K562 (cell line): ENCODE measurements around the gene THEM5. TPM values are rescaled to one million over a fixed set of nuclear protein-coding genes. Genes with fewer than 3 reads are reported as not detected.

Source experiments
- ATAC-seq: fragments of 200-7000 bp; cut with Tn5 transposase; 3 replicates; pipeline ENCODE4 v1.9.1; 2020; ENCODE audit warnings: moderate library complexity
- BruUV-seq: library from RNA; stranded (reverse); fragments of 400-500 nt; replicated peaks from 2 replicates; lab custom pipeline; 2021; lab: Mats Ljungman, UMichigan
- CTCF ChIA-PET: fragments of 300-600 bp; formaldehyde crosslinking; extraction: SDS; loops from one replicate; lab custom pipeline; 2021; ENCODE audit warnings: low intra/inter-chr PET ratio; lab: Yijun Ruan, JAX
- POLR2A ChIA-PET: fragments of 300-600, 350-650 bp; sonication (Branson Sonifier 250); formaldehyde crosslinking; extraction: SDS; loops from one replicate; lab custom pipeline; 2021; ENCODE audit warnings: antibody characterized with exemption, inconsistent platforms; lab: Yijun Ruan, JAX
- DNase-seq, 4 experiments: peaks; one replicate each; pipeline versions ENCODE4 v3.0.0 to v3.0.0-alpha.2; 2011 to 2018; ENCODE audit warnings: low spot score in 3 of 4, mixed read lengths in 3 of 4; ENCODE audit errors: extremely low read depth in 1 of 4
- FAIRE-seq: peaks from 2 replicates; lab custom pipeline; 2011; peaks lifted over from hg19 to GRCh38; lab: Jason Lieb, UNC
- H2AFZ ChIP-seq: 2 replicates; pipeline ENCODE4 v1.6.0; 2011; ENCODE audit warnings: low read depth, low read length, control low read depth, inconsistent platforms
- H3K27ac ChIP-seq: fragments of 200-600 bp; 3 replicates; pipeline ENCODE4 v1.8.0; 2011; ENCODE audit warnings: low read depth, mild to moderate bottlenecking, control low read depth, inconsistent platforms, low read length, moderate library complexity, mixed read lengths; ENCODE audit errors: extremely low read depth
- H3K27me3 ChIP-seq, 2 experiments: fragments of 300-600 bp in 1 of 2; 2 replicates in 1 of 2; 3 replicates in 1 of 2; pipeline versions ENCODE4 v1.6.0 to v1.8.0; 2011; ENCODE audit warnings: inconsistent platforms in 2 of 2, low read length in 2 of 2, mild to moderate bottlenecking in 1 of 2, mixed read lengths in 1 of 2, moderate library complexity in 1 of 2; ENCODE audit not compliant: control insufficient read depth in 2 of 2, insufficient read depth in 2 of 2
- H3K36me3 ChIP-seq: fragments of 300-600 bp; 3 replicates; pipeline ENCODE4 v1.8.0; 2011; ENCODE audit warnings: mild to moderate bottlenecking, low read length, inconsistent platforms; ENCODE audit not compliant: control insufficient read depth, insufficient read depth
- H3K4me1 ChIP-seq, 2 experiments: fragments of 200-600 bp in 1 of 2; replicated peaks in 1 of 2; 2 replicates in 1 of 2; 3 replicates in 1 of 2; pipeline versions ENCODE4 v1.5.1 to v1.8.0; 2011; ENCODE audit warnings: inconsistent platforms in 2 of 2, low read length in 2 of 2, mild to moderate bottlenecking in 1 of 2, mixed read lengths in 1 of 2, moderate library complexity in 1 of 2; ENCODE audit not compliant: control insufficient read depth in 2 of 2, insufficient read depth in 2 of 2
- H3K4me2 ChIP-seq: 2 replicates; pipeline ENCODE4 v1.6.1; 2011; ENCODE audit warnings: low read length, control low read depth, inconsistent platforms, mixed read lengths; ENCODE audit not compliant: insufficient read depth
- H3K4me3 ChIP-seq: fragments of 200-600 bp; sonication (generic), shearing (Covaris generic); 2 replicates; pipeline ENCODE4 v1.5.1; 2016; ENCODE audit warnings: control low read depth, inconsistent platforms
- H3K79me2 ChIP-seq: fragments of 200-600 bp; 3 replicates; pipeline ENCODE4 v1.8.0; 2011; ENCODE audit warnings: low read length, inconsistent platforms; ENCODE audit not compliant: control insufficient read depth, insufficient read depth
- H3K9ac ChIP-seq, 2 experiments: 2 replicates each; pipeline versions ENCODE4 v1.6.0 to v1.6.1; 2011; ENCODE audit warnings: low read depth in 2 of 2, low read length in 2 of 2, control low read depth in 1 of 2, inconsistent platforms in 1 of 2, mild to moderate bottlenecking in 1 of 2, mixed read lengths in 1 of 2; ENCODE audit not compliant: insufficient read depth in 1 of 2
- H3K9me1 ChIP-seq: one replicate; pipeline ENCODE4 v1.6.0; 2011; ENCODE audit warnings: inconsistent platforms, mild to moderate bottlenecking, low read length, moderate library complexity; ENCODE audit not compliant: control insufficient read depth, insufficient read depth
- H3K9me3 ChIP-seq: replicated peaks from 2 replicates; pipeline ENCODE4 v1.5.1; 2011; ENCODE audit warnings: low read depth, low read length, inconsistent platforms; ENCODE audit not compliant: control insufficient read depth, insufficient read depth
- H4K20me1 ChIP-seq: replicated peaks from 2 replicates; pipeline ENCODE4 v1.6.1; 2011; ENCODE audit warnings: low read length, inconsistent platforms, mixed read lengths; ENCODE audit not compliant: control insufficient read depth, insufficient read depth
- SREBF1 ChIP-seq: fragments of 150-350 bp; IDR thresholded peaks from 2 replicates; pipeline ENCODE4 v1.6.1; 2014; ENCODE audit warnings: antibody characterized with exemption, low read depth, low read length, borderline replicate concordance
- TBP ChIP-seq: optimal IDR thresholded peaks from 2 replicates; pipeline ENCODE3; 2011; ENCODE audit warnings: low read depth, low read length, improper control_type of control experiment
- WGBS: fragments of 100-300 bp; shearing (Covaris generic); methylation state at CpG from one replicate; pipeline ENCODE4 v1.1.6; 2016; ENCODE audit warnings: low coverage, mixed read lengths; ENCODE audit not compliant: insufficient coverage; ENCODE audit errors: missing lambda C conversion rate; 5-methylcytosine and 5-hydroxymethylcytosine counted together
- in situ Hi-C: fragments of 300-500 bp; cut with MboI; formaldehyde crosslinking; loops from 4 replicates; pipeline ENCODE4 v1.15.0; 2018; ENCODE audit warnings: inconsistent platforms, mixed read lengths
- intact Hi-C: fragments of 100-400 bp; cut with micrococcal nuclease; formaldehyde crosslinking; loops from 2 replicates; pipeline ENCODE4 v1.14.2; 2022
- polyA plus RNA-seq, 8 experiments: library from polyadenylated mRNA; depleted of rRNA in 4 of 8; stranded (reverse) in 5 of 8; unstranded in 3 of 8; fragments of >200 nt; fragmentation: Nextera tagmentation in 2 of 8; fragmentation: Illumina TruSeq in 1 of 8; extraction: Ambion mirVana in 2 of 8; extraction: Trizol in 1 of 8; gene quantifications; 2 replicates each; pipeline versions ENCODE4 v1.2.1 to v1.2.3, GENCODE V29; 2011 to 2014; ENCODE audit warnings: inconsistent platforms in 1 of 8, missing spikeins in 1 of 8
- total RNA-seq, 7 experiments: library from RNA; depleted of rRNA in 6 of 7; stranded (reverse); fragments of >200 nt in 6 of 7; fragmentation: Illumina TruSeq in 2 of 7; extraction: Trizol in 2 of 7; gene quantifications; 2 replicates each; pipeline versions ENCODE4 v1.2.1 to v1.2.3, GENCODE V29; 2011 to 2021; ENCODE audit warnings: low replicate concordance in 1 of 7
- TF ChIP-seq, protein P1 (sequence below): fragments of 450-650 bp; IDR thresholded peaks from 2 replicates; pipeline ENCODE4 v1.6.1; 2016
- TF ChIP-seq, protein P2 (sequence below), 2 experiments: IDR thresholded peaks in 1 of 2; conservative IDR thresholded peaks in 1 of 2; 2 replicates each; pipeline ENCODE4 v1.6.1; 2016; ENCODE audit warnings: low read depth in 2 of 2, mild to moderate bottlenecking in 1 of 2, missing compliant biosample characterization in 1 of 2, missing genetic modification characterization in 1 of 2, moderate library complexity in 1 of 2
- TF ChIP-seq, protein P3 (sequence below): sonication (generic); formaldehyde crosslinking; IDR thresholded peaks from 2 replicates; pipeline ENCODE4 v1.5.0; 2020; ENCODE audit warnings: missing genetic modification reagents

THEM5 gene
- total and polyA plus RNA-seq, 9 of the 15 experiments (the other 6 are each of a cell fraction or from before 2014, with no cell fraction given), result not detected

DNA sequence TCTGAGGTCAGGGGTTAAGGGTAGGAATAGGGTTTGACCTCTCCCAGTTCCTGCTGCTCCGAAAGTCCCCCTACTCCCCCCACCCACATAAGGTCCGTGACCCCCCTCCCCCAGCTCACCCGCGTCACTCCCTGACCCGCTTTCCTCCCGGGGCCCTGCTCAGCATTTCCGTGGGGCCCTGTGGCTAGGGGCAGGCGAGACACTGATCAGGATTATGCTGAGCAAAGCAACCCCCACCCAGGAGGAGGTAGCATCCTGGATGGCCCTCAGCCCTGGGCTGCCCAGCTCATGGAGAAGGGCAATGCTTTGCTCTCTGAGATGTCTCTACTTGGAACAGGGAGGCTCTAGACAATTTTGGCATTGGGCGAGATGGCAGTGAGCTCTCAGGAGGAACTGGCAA lies 25.7 kb downstream of the THEM5 start:
- ATAC-seq (no peak), FAIRE-seq (no peak), DNase-seq (no peak)
- ChIA-PET CTCF (no interaction called here), POLR2A (interaction anchor here (0.6 to 1.5 kb wide), 3 partner anchors 13 to 250 kb away, joined by 3 to 4 read pairs (median 3); no protein-coding TSS in a partner anchor)
- Histone ChIP-seq H3K4me3 (no peak overlapping the region), H3K4me2 (no peak overlapping the region), H4K20me1 (no peaks in the 10 kb centered on the region), H3K36me3 (no peaks in the 10 kb centered on the region), H3K9me3 (no peaks in the 10 kb centered on the region), H3K9me1 (peaks cover 3% of the 10 kb centered on the region), H3K9ac (no peak overlapping the region), H3K4me1 (peaks cover 5 to 33% of the 10 kb centered on the region in 2 experiments), H3K27ac (no peak overlapping the region), H3K79me2 (no peaks in the 10 kb centered on the region), H3K27me3 (peaks cover 14 to 37% of the 10 kb centered on the region in 2 experiments; a peak in 4 of 5 replicates), H2AFZ (no peak overlapping the region)
- in situ Hi-C loops (no loop called here), intact Hi-C loops (no loop called here)
- no peak for TF ChIP-seq SREBF1
- WGBS, result 16% methylated on average over 7 of the region's 9 CpGs
- no TSS peak for BruUV-seq

DNA sequence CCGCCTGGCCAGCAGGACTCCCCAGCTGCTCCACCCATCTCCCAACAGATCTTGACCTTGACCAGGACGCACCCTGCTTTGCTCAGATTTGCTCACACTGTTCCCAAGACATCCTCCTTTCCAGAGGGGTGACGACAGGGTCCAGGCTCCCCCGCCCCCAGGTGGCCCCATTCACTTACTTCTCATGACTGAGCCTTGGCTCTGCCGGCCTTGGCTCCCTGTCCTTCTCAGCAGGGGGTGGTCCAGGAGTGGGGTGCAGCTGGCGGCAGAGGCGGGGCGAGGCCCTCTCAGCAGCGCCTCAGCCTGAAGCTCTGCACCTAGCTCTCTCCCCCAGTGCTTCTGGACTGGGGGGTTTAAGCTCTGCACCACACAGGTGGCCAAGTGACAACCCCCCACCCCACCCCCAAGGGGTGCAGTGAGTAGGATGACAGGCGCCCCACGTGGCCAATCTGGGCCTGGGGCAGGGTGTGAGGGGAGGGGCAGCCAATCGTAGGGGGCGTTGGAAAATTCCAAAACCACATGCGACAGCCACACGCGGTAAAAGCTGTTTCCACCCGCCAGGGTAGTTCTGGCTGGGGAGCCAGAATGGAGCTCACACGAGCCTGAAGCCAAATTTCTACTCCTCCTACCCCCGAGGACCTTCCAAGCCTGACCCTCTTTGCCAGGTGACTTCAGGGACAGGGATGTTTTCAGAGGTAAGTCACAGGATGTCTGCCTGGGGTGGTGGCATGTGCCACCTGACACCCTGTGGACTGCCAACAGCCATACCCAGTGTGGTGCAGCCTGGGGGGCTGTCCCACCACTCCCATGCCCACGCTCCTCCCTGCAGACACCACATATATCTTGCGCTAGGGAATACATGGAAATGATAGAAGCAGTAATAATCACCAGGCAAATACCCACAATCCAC lies 27.5 kb downstream of the THEM5 start:
- Histone ChIP-seq H4K20me1 (no peaks in the 10 kb centered on the region; the same call in 1 of the 2 replicates), H3K9me1 (no peaks in the 10 kb centered on the region), H3K4me3 (no peak overlapping the region), H3K79me2 (no peaks in the 10 kb centered on the region), H3K4me1 (peaks cover 7 to 23% of the 10 kb centered on the region in 2 experiments), H2AFZ (no peak overlapping the region), H3K27me3 (peaks cover 20 to 46% of the 10 kb centered on the region in 2 experiments; a peak in 4 of 5 replicates), H3K9me3 (no peaks in the 10 kb centered on the region), H3K4me2 (no peak overlapping the region), H3K27ac (no peak overlapping the region), H3K9ac (peak overlapping the region in 1 of 2 experiments; percentile 35; a peak in 1 of 4 replicates), H3K36me3 (no peaks in the 10 kb centered on the region)
- in situ Hi-C loops (no loop called here), intact Hi-C loops (no loop called here)
- WGBS, result 14% methylated on average over 14 of the region's 21 CpGs
- BruUV-seq, result no TSS peak
- ChIA-PET CTCF (no interaction called here), POLR2A (interaction anchor here (0.6 to 1.0 kb wide), 2 partner anchors 28 to 51 kb away, joined by 3 read pairs; partner anchors contain the start of gene THEM5)
- DNase-seq (peak; percentile 19 to 52 (median 38)), FAIRE-seq (no peak), ATAC-seq (peak; percentile 15; the same call in 1 of the 3 replicates)
- TF ChIP-seq TBP, result no peak
- TF ChIP-seq, protein P1, sequence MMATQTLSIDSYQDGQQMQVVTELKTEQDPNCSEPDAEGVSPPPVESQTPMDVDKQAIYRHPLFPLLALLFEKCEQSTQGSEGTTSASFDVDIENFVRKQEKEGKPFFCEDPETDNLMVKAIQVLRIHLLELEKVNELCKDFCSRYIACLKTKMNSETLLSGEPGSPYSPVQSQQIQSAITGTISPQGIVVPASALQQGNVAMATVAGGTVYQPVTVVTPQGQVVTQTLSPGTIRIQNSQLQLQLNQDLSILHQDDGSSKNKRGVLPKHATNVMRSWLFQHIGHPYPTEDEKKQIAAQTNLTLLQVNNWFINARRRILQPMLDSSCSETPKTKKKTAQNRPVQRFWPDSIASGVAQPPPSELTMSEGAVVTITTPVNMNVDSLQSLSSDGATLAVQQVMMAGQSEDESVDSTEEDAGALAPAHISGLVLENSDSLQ, result peak; percentile 87
- TF ChIP-seq, protein P2, sequence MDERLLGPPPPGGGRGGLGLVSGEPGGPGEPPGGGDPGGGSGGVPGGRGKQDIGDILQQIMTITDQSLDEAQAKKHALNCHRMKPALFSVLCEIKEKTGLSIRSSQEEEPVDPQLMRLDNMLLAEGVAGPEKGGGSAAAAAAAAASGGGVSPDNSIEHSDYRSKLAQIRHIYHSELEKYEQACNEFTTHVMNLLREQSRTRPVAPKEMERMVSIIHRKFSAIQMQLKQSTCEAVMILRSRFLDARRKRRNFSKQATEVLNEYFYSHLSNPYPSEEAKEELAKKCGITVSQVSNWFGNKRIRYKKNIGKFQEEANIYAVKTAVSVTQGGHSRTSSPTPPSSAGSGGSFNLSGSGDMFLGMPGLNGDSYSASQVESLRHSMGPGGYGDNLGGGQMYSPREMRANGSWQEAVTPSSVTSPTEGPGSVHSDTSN (CRISPR knock-in tag; IDR thresholded peaks at IDR 0.05; ENCODE audit: low read depth), result no peak
- TF ChIP-seq, protein P2 (tag; conservative IDR thresholded peaks at IDR 0.05; ENCODE audit: low read depth), result 0 out of 2 replicates have a peak, but pooled peaks have one; percentile 19
- TF ChIP-seq, protein P3, sequence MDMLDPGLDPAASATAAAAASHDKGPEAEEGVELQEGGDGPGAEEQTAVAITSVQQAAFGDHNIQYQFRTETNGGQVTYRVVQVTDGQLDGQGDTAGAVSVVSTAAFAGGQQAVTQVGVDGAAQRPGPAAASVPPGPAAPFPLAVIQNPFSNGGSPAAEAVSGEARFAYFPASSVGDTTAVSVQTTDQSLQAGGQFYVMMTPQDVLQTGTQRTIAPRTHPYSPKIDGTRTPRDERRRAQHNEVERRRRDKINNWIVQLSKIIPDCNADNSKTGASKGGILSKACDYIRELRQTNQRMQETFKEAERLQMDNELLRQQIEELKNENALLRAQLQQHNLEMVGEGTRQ, result 0 out of 2 replicates have a peak, but pooled peaks have one; percentile 34
